K562 (cell line): ENCODE measurements around the gene RABGAP1. TPM values are rescaled to one million over a fixed set of nuclear protein-coding genes. Genes with fewer than 3 reads are reported as not detected.

ENCODE experiments used
- BDP1 ChIP-seq: IDR thresholded peaks from 3 replicates; pipeline ENCODE4 v1.6.1; 2011; ENCODE audit not compliant: insufficient read length, insufficient read depth
- CHD1 ChIP-seq: fragments of 200-600 bp; sonication (generic); IDR thresholded peaks from one replicate; pipeline ENCODE4 v1.6.1; 2012; ENCODE audit warnings: mild to moderate bottlenecking, moderate library complexity, low read length, inconsistent platforms
- ESRRA ChIP-seq: fragments of 450-650 bp; IDR thresholded peaks from 2 replicates; pipeline ENCODE4 v1.6.1; 2014; ENCODE audit warnings: low read depth, mild to moderate bottlenecking, moderate library complexity, borderline replicate concordance
- ETV1 ChIP-seq: fragments of 450-650 bp; conservative IDR thresholded peaks from 2 replicates; pipeline ENCODE4 v1.6.1; 2016; ENCODE audit warnings: missing genetic modification characterization, control low read depth, low read depth, missing compliant biosample characterization
- GTF2F1 ChIP-seq: IDR thresholded peaks from 2 replicates; pipeline ENCODE4 v1.6.1; 2011; ENCODE audit warnings: low read depth, low read length, improper control_type of control experiment
- HNRNPL ChIP-seq: fragments of 200-400 bp; formaldehyde crosslinking; IDR thresholded peaks from 2 replicates; pipeline ENCODE4 v1.6.1; 2017; ENCODE audit warnings: low read depth, mild to moderate bottlenecking, low read length
- IRF2 ChIP-seq: sonication (generic); formaldehyde crosslinking; IDR thresholded peaks from 2 replicates; pipeline ENCODE4 v1.8.1; 2022; ENCODE audit warnings: mild to moderate bottlenecking, missing genetic modification reagents
- MAZ ChIP-seq, 2 experiments: fragments of 450-650 bp in 1 of 2; sonication (generic) in 1 of 2; formaldehyde crosslinking; IDR thresholded peaks in 1 of 2; conservative IDR thresholded peaks in 1 of 2; 2 replicates each; pipeline versions ENCODE4 v1.4.0 to v1.5.0; 2020; ENCODE audit warnings: mild to moderate bottlenecking in 1 of 2, missing genetic modification reagents in 1 of 2
- MTA1 ChIP-seq: fragments of 450-650 bp; IDR thresholded peaks from 2 replicates; pipeline ENCODE4 v1.6.1; 2017; ENCODE audit warnings: borderline replicate concordance
- MYNN ChIP-seq, 2 experiments: sonication (generic); formaldehyde crosslinking in 1 of 2; IDR thresholded peaks; 2 replicates each; pipeline versions ENCODE4 v1.5.0 to v1.6.1; 2016 to 2020; ENCODE audit warnings: antibody characterized with exemption in 1 of 2, missing genetic modification reagents in 1 of 2
- NBN ChIP-seq: fragments of 450-650 bp; IDR thresholded peaks from 2 replicates; pipeline ENCODE4 v1.6.1; 2016; ENCODE audit warnings: low read depth, mild to moderate bottlenecking
- NFXL1 ChIP-seq: fragments of 450-650 bp; formaldehyde crosslinking; IDR thresholded peaks from 2 replicates; pipeline ENCODE4 v1.4.0; 2021; ENCODE audit warnings: mild to moderate bottlenecking
- NR4A1 ChIP-seq, 2 experiments: fragments of 250-450 bp in 1 of 2; fragments of 450-650 bp in 1 of 2; sonication (Bioruptor Pico) in 1 of 2; IDR thresholded peaks; 2 replicates each; pipeline versions ENCODE4 v1.4.0 to v1.6.1; 2016 to 2020; ENCODE audit warnings: mild to moderate bottlenecking in 2 of 2, missing compliant biosample characterization in 1 of 2, missing genetic modification characterization in 1 of 2, moderate library complexity in 1 of 2
- PCBP1 ChIP-seq: fragments of 200-400 bp; formaldehyde crosslinking; IDR thresholded peaks from 2 replicates; pipeline ENCODE4 v1.6.1; 2018; ENCODE audit warnings: mild to moderate bottlenecking, low read depth, low read length; ENCODE audit not compliant: poor library complexity, severe bottlenecking
- POLR2G ChIP-seq: fragments of 200-400 bp; formaldehyde crosslinking; IDR thresholded peaks from 2 replicates; pipeline ENCODE4 v1.6.1; 2017; ENCODE audit warnings: low read depth, mild to moderate bottlenecking, antibody characterized with exemption, low read length, moderate library complexity
- SMARCA4 ChIP-seq: fragments of 450-650 bp; IDR thresholded peaks from 2 replicates; pipeline ENCODE4 v1.6.1; 2016
- SOX6 ChIP-seq: fragments of 450-650 bp; IDR thresholded peaks from 2 replicates; pipeline ENCODE4 v1.6.1; 2014; ENCODE audit warnings: mild to moderate bottlenecking
- U2AF2 ChIP-seq: fragments of 200-400 bp; formaldehyde crosslinking; optimal IDR thresholded peaks from 2 replicates; pipeline ENCODE3; 2017; ENCODE audit warnings: low read depth, mild to moderate bottlenecking, low read length
- ZBED1 ChIP-seq: IDR thresholded peaks from 2 replicates; pipeline ENCODE4 v1.6.1; 2014
- ZKSCAN1 ChIP-seq: fragments of 150-350 bp; IDR thresholded peaks from 2 replicates; pipeline ENCODE4 v1.6.1; 2016; ENCODE audit warnings: low read depth, low read length
- ZNF311 ChIP-seq: fragments of 250-450 bp; sonication (Bioruptor Pico); IDR thresholded peaks from 2 replicates; pipeline ENCODE4 v1.4.0; 2020; ENCODE audit warnings: mild to moderate bottlenecking, moderate library complexity
- ZNF586 ChIP-seq: fragments of 450-650 bp; formaldehyde crosslinking; conservative IDR thresholded peaks from 2 replicates; pipeline ENCODE4 v1.4.0; 2020; ENCODE audit warnings: mild to moderate bottlenecking, moderate library complexity
- ZNF778 ChIP-seq: fragments of 450-650 bp; formaldehyde crosslinking; IDR thresholded peaks from 2 replicates; pipeline ENCODE4 v1.4.0; 2020; ENCODE audit warnings: mild to moderate bottlenecking, moderate library complexity
- polyA plus RNA-seq, 8 experiments: library from polyadenylated mRNA; depleted of rRNA in 4 of 8; stranded (reverse) in 5 of 8; unstranded in 3 of 8; fragments of >200 nt; fragmentation: Nextera tagmentation in 2 of 8; fragmentation: Illumina TruSeq in 1 of 8; extraction: Ambion mirVana in 2 of 8; extraction: Trizol in 1 of 8; gene quantifications; 2 replicates each; pipeline versions ENCODE4 v1.2.1 to v1.2.3, GENCODE V29; 2011 to 2014; ENCODE audit warnings: inconsistent platforms in 1 of 8, missing spikeins in 1 of 8
- total RNA-seq, 7 experiments: library from RNA; depleted of rRNA in 6 of 7; stranded (reverse); fragments of >200 nt in 6 of 7; fragmentation: Illumina TruSeq in 2 of 7; extraction: Trizol in 2 of 7; gene quantifications; 2 replicates each; pipeline versions ENCODE4 v1.2.1 to v1.2.3, GENCODE V29; 2011 to 2021; ENCODE audit warnings: low replicate concordance in 1 of 7
- TF ChIP-seq, protein P1 (sequence below): fragments of 250-450 bp; sonication (Bioruptor Pico); IDR thresholded peaks from 2 replicates; pipeline ENCODE4 v1.8.0; 2022; ENCODE audit warnings: moderate library complexity, mild to moderate bottlenecking, inconsistent platforms
- TF ChIP-seq, protein P2 (sequence below): sonication (generic); formaldehyde crosslinking; IDR thresholded peaks from 2 replicates; pipeline ENCODE4 v1.8.1; 2022; ENCODE audit warnings: missing genetic modification reagents
- TF ChIP-seq, protein P3 (sequence below): sonication (generic); formaldehyde crosslinking; IDR thresholded peaks from 2 replicates; pipeline ENCODE4 v1.8.1; 2023; ENCODE audit warnings: mild to moderate bottlenecking, missing genetic modification reagents
- TF ChIP-seq, protein P4 (sequence below): sonication (generic); formaldehyde crosslinking; IDR thresholded peaks from 2 replicates; pipeline ENCODE4 v1.8.0; 2022; ENCODE audit warnings: mild to moderate bottlenecking, missing genetic modification reagents

Gene RABGAP1
- total and polyA plus RNA-seq, 9 of the 15 experiments (the other 6 are each of a cell fraction or from before 2014, with no cell fraction given) = 1.5 to 22.7 (median 13.1) TPM

DNA sequence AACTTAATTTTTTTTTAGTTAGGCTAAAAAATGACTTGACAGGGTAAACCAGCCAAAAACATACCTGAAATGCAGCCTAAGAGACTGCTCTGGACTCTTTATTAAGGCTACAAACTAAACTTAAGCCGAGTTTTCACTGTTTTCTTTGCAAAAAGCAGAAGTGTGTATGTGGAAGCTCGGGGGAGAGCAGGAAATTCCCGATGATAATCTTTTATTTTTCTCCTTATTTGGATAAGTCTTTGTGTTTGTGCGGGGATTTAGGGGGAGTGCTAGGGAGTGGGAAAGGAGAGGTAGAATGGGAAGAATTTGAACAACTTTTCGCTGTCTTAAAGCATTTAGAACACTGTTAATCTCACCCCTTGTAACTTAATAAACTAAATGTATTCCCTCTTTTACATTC is 61.9 kb downstream of the RABGAP1 start (continued):
- TF ChIP-seq ZNF311 (no peak), U2AF2 (no peak), NFXL1 (no peak), ESRRA (no peak), ZNF586 (CRISPR knock-in tag) (no peak), CHD1 (no peak), MYNN (IDR thresholded peaks at IDR 0.05) (no peak), MYNN (CRISPR knock-in tag; IDR thresholded peaks at IDR 0.05) (no peak), NBN (peak; percentile 34; the same call in 1 of the 2 replicates), BDP1 (no peak), MAZ (CRISPR knock-in tag; conservative IDR thresholded peaks at IDR 0.05 in 1 of 2, IDR thresholded peaks at IDR 0.05 in 1 of 2) (no peak), HNRNPL (no peak), PCBP1 (no peak), SOX6 (peak; percentile 79; the same call in 1 of the 2 replicates), NR4A1 (CRISPR knock-in tag; IDR thresholded peaks at IDR 0.05) (no peak), NR4A1 (tag; IDR thresholded peaks at IDR 0.05) (no peak), IRF2 (CRISPR knock-in tag) (no peak), SMARCA4 (peak; percentile 39; the same call in 1 of the 2 replicates), GTF2F1 (no peak), ZNF778 (CRISPR knock-in tag) (no peak), ETV1 (tag) (no peak), ZKSCAN1 (no peak), ZBED1 (no peak), MTA1 (peak; percentile 48; the same call in 1 of the 2 replicates), POLR2G (no peak)
- TF ChIP-seq, protein P1, sequence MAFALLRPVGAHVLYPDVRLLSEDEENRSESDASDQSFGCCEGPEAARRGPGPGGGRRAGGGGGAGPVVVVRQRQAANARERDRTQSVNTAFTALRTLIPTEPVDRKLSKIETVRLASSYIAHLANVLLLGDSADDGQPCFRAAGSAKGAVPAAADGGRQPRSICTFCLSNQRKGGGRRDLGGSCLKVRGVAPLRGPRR = no peak
- TF ChIP-seq, protein P2, sequence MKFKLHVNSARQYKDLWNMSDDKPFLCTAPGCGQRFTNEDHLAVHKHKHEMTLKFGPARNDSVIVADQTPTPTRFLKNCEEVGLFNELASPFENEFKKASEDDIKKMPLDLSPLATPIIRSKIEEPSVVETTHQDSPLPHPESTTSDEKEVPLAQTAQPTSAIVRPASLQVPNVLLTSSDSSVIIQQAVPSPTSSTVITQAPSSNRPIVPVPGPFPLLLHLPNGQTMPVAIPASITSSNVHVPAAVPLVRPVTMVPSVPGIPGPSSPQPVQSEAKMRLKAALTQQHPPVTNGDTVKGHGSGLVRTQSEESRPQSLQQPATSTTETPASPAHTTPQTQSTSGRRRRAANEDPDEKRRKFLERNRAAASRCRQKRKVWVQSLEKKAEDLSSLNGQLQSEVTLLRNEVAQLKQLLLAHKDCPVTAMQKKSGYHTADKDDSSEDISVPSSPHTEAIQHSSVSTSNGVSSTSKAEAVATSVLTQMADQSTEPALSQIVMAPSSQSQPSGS (CRISPR knock-in tag) = no peak
- TF ChIP-seq, protein P3, sequence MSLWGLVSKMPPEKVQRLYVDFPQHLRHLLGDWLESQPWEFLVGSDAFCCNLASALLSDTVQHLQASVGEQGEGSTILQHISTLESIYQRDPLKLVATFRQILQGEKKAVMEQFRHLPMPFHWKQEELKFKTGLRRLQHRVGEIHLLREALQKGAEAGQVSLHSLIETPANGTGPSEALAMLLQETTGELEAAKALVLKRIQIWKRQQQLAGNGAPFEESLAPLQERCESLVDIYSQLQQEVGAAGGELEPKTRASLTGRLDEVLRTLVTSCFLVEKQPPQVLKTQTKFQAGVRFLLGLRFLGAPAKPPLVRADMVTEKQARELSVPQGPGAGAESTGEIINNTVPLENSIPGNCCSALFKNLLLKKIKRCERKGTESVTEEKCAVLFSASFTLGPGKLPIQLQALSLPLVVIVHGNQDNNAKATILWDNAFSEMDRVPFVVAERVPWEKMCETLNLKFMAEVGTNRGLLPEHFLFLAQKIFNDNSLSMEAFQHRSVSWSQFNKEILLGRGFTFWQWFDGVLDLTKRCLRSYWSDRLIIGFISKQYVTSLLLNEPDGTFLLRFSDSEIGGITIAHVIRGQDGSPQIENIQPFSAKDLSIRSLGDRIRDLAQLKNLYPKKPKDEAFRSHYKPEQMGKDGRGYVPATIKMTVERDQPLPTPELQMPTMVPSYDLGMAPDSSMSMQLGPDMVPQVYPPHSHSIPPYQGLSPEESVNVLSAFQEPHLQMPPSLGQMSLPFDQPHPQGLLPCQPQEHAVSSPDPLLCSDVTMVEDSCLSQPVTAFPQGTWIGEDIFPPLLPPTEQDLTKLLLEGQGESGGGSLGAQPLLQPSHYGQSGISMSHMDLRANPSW (CRISPR knock-in tag) = no peak
- TF ChIP-seq, protein P4, sequence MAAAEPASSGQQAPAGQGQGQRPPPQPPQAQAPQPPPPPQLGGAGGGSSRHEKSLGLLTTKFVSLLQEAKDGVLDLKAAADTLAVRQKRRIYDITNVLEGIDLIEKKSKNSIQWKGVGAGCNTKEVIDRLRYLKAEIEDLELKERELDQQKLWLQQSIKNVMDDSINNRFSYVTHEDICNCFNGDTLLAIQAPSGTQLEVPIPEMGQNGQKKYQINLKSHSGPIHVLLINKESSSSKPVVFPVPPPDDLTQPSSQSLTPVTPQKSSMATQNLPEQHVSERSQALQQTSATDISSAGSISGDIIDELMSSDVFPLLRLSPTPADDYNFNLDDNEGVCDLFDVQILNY = no peak
